Activated CD4-positive, CD25-positive, alpha-beta regulatory T cell treated with anti-CD3 and anti-CD28 coated beads, Interleukin-2, amount 50 U/mL, for 16 hours (primary cell): ENCODE measurements around the gene SLC9B1.
"Not testable (repeated sequence)": the region's sequence is repeated elsewhere in the genome, so short reads cannot be mapped to it uniquely, and the experiment has no call there.

Source experiments
- DNase-seq: peaks from one replicate; pipeline ENCODE4 v3.0.0-alpha.2; 2020; ENCODE audit warnings: low read depth, low spot score

SLC9B1 gene

DNA sequence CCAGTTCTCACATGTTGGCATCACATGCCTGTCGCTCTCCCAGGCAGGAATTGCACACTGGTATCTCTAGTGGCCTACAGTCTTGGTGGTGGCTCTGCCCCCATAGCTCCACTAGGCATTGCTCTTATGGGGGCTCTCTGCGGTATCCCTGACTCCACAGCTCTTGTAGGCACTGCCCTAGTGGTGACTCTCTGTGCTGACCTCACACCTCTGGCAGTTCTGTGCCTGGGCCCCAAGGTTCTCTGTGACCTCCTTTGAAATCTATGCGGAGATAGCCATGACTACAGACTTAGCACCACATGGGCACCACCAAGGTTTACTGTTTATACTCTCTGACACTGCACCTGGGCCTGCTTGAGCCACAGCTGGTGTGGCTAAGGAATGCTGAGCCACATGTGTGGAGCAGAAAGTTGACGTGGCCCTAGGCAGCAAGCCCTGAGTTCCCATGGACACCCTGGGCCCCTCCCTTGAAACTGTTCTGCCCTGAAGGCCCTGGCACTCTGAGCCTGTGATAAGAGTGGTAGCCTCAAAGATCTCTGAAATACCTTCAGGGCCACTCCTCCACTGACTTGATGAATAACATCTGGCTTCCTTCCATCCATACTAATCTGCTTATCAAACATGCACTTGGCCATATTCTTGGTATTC is 8.0 kb downstream of the SLC9B1 start:
- no peak for DNase-seq

DNA sequence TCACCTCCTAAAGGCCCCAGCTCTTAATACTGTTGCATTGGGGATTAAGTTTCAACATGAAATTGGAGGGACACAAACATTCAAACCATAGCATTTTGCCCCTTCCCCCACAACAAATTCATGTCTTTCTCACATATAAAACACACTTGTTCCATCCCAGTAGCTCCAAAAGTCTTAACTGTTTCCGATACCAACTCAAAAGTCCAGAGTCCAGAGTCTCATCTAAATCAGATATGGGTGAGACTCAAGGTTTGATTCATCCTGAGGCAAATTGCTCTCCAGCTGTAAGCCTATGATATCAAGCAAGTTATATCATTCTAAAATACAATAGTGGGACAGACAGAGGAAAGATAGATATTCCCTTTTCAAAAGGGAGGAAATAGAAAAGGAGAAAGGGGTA is 8.7 kb downstream of the SLC9B1 start:
- DNase-seq: no peak

- no peak for DNase-seq
Measured at GRCh38 chr4:103008875-103009729, 10.4 kb downstream of the SLC9B1 start.

DNA sequence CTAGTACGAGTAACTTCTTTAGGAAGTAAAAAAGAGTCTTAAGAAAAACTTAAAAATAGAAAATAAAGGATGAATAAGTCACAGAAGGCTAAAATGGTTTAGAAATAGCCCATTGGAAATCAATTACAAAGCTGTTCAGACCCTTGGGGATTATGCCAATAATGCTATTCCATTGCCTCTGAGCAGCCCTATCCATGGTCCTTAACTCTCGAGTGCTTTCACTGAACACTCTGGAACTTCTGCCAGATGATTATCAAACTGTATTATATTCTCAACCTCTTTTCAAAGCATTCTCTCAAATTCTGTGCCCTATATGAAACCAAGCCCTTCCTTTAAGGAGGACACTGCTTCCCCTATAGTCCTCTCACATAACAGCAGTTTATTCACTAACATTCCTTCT is 17.0 kb downstream of the SLC9B1 start:
- no peak for DNase-seq

- DNase-seq: no peak
Measured at GRCh38 chr4:102994803-102995202, 24.7 kb downstream of the SLC9B1 start.

DNA sequence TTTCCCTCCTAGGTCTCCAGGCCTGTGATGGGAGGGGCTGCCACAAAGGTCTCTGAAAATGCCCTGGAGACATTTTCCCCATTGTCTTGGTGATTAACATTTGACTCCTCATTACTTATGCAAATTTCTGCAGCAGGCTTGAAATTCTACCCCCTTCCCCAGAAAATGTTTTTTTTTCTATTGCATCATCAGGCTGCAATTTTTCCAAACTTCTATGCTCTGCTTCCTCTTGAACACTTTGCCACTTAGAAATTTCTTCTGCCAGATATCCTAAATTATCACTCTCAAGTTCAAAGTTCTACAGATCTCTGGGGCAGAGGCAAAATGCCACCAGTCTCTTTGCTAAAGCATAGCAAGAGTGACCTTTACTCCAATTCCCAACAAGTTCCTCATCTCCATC is 25.5 kb downstream of the SLC9B1 start:
- DNase-seq: not testable (repeated sequence)

- DNase-seq: no peak
Measured at GRCh38 chr4:102988429-102989020, 31.0 kb downstream of the SLC9B1 start.

- DNase-seq: no peak
Measured at GRCh38 chr4:102981005-102981404, 38.5 kb downstream of the SLC9B1 start.

- DNase-seq: not testable (repeated sequence)
Measured at GRCh38 chr4:102961813-102962212, 57.7 kb downstream of the SLC9B1 start.

DNA sequence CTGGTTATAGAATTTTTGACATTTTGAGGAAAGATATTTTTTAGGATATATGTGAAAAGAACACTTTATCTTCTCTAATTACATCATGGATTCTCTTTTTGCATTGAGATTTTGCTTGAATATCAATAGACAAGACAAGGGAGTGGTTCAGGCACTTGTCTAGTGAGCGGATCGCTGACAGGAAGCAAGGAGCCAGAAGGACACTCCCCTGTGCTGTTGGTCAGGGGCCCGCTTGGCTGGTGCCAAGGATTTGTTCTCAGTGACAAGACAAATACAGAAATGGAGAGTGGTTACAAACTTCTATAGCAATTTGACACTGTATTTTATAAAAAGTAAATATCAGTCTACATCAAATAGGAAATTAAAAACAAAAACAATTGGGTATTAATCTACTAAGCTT is 60.0 kb downstream of the SLC9B1 start:
- DNase-seq: no peak

DNA sequence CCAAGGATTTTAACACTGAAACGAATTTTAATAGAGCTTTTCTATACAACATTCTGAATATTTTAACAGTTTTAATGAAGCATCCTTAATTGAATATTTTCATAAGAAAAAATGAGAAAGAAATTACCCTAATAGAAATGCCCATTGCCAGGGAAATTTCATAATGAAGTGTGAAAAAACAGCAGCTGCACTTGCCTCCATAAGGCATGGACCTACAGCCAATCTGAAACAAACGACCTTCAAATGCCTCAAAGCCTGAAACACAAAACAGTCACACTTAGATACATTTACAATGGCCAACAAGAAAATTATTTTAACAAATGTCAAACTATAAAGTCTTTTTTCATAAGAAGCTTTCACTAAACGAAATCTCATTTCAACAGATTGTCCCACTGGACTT is 74.4 kb downstream of the SLC9B1 start:
- no peak for DNase-seq

GRCh38 chr4:102938063-102938462 is 81.4 kb downstream of the SLC9B1 start:
- DNase-seq: not testable (repeated sequence)

DNA sequence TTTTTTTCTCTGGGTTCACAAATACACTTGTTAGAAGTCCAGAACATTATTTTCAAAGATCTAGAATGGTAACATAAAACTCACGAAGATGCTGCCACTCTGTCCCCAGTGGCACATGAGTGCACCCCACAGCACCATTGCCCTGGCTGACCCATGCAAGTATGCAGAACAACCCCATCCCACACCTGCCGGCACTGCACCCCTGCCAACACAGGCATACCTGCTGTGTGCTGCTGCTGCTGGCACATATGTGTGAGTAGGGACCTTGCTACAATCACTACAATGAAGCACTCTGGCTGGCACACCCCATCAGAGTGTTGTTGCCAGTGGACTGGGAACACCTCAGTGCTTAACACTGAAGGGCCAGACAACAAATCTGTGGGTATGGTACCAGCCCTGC is 83.8 kb downstream of the SLC9B1 start:
- DNase-seq: no peak

DNA sequence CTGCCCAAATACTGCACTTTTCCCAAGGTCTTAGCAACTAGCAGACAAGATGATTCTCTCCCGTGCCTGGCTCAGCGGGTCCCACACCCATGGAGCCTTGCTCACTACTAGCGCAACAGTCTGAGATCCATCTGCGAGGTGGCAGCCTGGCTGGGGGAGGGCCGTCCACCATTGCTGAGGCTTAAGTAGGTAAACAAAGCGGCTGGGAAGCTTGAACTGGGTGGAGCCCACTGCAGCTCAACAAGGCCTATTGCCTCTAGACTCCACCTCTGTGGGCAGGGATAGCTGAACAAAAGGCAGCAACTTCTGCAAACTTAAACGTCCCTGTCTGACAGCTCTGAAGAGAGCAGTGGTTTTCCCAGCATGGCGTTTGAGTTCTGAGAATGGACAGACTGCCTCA is 99.8 kb downstream of the SLC9B1 start:
- DNase-seq: not testable (repeated sequence)

DNA sequence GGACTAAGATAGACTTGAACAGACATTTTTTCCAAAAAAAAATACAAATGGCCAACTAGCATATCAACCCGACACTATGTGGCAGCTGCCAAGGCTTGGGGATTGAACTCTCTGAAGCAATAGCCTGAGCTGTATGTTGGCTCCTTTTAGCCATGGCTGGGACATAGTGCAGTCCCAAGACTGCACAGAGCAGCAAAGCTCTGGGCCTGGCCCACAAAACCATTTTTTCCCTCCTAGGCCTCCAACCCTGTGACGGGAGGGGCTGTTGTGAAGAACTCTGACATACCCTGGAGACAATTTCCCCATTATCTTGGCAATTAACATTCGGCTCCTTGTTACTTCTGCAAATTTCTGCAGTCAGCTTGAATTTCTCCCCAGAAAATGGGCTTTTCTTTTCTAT is 100.6 kb downstream of the SLC9B1 start:
- no peak for DNase-seq

GRCh38 chr4:102901804-102902203 is 117.7 kb downstream of the SLC9B1 start:
- no peak for DNase-seq

- DNase-seq: not testable (repeated sequence)
Measured at GRCh38 chr4:102897610-102898009, 121.9 kb downstream of the SLC9B1 start.

DNA sequence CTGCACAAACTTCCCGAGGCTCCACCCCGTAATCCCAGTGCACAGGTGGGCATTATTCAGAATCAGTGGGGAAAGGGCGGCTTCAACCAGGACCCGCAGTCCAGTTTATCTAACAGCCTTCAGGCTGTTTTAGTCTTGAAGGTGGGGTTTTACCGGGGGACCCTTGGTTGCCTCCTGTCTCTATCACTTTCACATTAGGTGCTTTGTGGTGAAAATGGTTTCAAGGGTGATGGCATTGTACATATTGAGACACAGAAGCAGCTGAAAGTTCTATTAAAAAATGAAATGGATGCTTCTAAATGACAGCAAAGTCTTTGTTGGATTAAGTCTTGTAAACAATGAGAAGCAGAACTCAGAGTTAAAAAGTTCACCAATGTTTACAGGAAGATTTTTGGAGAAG is 123.0 kb downstream of the SLC9B1 start:
- DNase-seq: not testable (repeated sequence)

DNA sequence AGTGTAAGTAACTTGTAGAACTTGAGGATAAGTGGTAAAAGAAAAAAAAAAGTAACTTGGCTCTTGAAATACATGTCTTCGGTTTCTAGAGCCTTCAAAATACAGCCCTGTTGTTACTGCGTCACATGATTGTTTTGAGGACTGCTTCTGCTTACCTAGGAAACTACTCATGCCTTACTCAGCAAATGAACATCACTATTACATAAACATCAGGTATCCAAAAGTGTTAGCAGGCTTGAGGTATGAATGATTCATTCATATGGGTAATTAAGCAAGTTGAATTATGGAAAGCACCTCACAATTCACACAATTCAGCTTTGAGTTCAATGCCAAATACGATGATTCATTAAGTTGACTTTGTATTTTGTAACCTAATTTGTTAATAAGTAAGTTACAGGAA is 129.6 kb downstream of the SLC9B1 start:
- not testable (repeated sequence) for DNase-seq

GRCh38 chr4:102888570-102888969 is 130.9 kb downstream of the SLC9B1 start:
- not testable (repeated sequence) for DNase-seq

- DNase-seq: no peak
Measured at GRCh38 chr4:102883278-102883677, 136.2 kb downstream of the SLC9B1 start.

DNA sequence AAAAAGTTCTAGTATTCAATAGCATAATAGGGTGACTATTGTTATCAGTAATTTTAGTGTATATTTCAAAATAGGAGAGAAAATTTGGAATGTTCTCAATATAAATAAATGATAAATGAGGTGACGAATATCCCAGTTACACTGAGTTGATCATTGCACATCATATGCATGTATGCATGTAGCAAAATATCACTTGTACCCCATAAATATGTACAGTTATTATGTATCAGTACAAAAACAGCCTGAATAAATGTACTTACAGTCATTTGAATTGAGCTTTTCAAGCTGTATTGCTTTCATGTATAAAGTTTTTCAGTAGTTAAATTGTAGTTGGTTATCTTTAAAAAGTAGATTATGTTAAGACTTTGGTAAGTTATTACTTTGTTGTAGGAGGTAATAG is 138.2 kb downstream of the SLC9B1 start:
- no peak for DNase-seq

GRCh38 chr4:102878901-102879300 is 140.6 kb downstream of the SLC9B1 start:
- DNase-seq: no peak
